Right lobe of liver (tissue), 4 donors: ENCODE results near the gene UAP1L1.

Experiments used
- CTCF ChIP-seq, 4 donors: fragments of 200-600 bp in 3 of 4; fragments of 450-650 bp in 1 of 4; IDR thresholded peaks; one replicate each; pipeline versions ENCODE4 v1.5.1 to v1.8.0; 2016 to 2022; ENCODE audit warnings: antibody characterized with exemption in 4 of 4, mild to moderate bottlenecking in 2 of 4
- POLR2A ChIP-seq: fragments of 450-650 bp; IDR thresholded peaks from one replicate; pipeline ENCODE4 v1.6.1; 2017; ENCODE audit warnings: antibody characterized with exemption, mild to moderate bottlenecking
- donor health status: DM: no; HTN: no; CAD: no.
- donor health status: DM: no; HTN: no; CAD: no.
- donor health status: DM: no; HTN: yes; CAD: no.

- no peak for TF ChIP-seq CTCF (IDR thresholded peaks at IDR 0.05)
- TF ChIP-seq POLR2A: no peak
Measured at GRCh38 chr9:137078701-137079400, 1.5 kb downstream of the UAP1L1 start.
